HG03521 (cell line): ENCODE results near the gene AURKAIP1.
A peak's percentile ranks its signal among the peaks of the same experiment; 100 is the strongest.

Experiments used
- ATAC-seq: cut with Tn5 transposase; IDR thresholded peaks from one replicate; pipeline ENCODE4 v1.9.1; 2021; ENCODE audit warnings: mild to moderate bottlenecking, moderate library complexity; ENCODE audit not compliant: unreplicated experiment

AURKAIP1 gene

DNA sequence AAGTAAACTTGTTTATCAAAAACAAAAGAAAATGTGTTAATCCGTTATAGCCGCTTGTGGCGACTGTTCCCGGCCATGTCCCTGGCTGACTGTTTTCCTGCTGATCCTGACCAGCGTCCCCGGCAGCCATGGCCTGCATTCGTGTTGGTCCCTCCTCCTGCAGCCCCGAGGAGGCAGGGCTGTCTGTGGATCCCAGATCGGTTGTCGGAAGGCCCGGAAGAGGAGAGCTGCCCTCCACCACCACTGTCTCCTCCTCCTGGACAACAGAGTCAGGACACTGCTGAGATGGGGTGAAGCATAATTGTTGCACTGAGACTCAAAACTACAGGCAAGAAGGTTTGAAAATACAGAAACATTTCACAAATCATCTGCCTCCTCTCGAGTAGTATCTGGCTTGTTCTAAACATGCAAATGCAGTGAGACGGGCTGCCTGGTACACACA is 13.0 kb downstream of the AURKAIP1 start:
- ATAC-seq: no peak

DNA sequence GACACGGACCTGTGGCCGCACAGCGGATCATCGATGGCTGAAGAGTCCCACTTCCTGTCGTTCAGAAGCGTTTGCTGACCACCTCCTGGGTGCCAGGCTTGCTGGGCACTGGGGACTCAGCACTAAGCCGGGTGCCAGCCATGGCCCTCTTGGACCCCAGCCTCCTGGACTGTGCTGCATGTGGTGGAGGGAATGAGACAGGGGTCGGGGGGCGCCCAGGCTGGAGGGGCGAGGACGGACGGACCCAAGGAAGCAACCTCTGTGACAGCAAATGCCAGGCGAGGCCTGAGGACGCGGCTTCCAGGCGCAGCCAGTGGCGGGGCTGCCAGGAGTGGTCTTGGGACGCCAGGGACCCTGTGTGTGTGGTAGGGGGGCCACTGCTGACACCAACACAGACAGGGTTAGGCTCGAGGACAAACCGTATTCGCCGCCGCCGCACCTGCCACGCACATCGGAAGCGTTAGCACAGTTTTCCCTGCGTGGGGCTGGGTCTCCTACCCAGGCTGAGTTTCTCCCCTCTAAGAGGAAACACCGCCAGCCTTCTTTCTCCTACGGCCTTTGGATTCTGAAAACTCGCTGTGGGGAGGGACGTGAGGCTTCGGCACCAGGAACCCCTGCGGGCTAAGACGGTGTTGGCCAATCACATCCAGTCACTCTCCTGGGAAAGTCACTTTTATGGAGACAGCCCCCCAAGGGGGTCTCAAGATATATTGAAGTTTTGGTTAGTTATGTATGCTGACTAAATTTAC is 13.6 kb downstream of the AURKAIP1 start:
- ATAC-seq: no peak

DNA sequence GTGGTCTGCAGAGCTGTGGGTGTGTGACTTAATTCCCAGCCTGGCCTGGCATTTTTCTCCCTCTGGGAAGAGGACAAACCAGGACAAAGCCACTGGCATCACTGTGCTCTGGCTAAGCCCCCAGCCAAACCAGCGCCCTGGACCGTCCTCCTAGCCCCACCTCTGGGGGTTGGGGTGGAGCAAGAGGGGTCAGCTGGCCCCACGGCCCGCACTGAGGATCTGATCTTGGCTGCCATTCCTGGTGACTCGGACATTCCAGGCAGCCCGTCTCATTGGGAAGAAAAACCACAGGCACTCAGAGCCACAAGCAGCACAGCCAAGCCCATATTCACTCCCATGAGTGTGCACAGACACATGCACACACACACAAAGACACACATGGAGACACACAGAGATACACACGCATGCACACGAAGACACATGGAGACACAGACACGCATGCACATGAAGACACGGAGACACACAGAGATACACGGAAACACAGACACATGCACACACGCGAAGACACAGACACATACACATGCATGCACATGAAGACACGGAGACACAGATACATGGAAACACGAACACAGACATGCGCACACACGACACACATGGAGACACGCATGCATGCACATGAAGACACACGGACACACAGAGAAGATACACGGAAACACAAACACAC is 14.4 kb downstream of the AURKAIP1 start:
- no peak for ATAC-seq

DNA sequence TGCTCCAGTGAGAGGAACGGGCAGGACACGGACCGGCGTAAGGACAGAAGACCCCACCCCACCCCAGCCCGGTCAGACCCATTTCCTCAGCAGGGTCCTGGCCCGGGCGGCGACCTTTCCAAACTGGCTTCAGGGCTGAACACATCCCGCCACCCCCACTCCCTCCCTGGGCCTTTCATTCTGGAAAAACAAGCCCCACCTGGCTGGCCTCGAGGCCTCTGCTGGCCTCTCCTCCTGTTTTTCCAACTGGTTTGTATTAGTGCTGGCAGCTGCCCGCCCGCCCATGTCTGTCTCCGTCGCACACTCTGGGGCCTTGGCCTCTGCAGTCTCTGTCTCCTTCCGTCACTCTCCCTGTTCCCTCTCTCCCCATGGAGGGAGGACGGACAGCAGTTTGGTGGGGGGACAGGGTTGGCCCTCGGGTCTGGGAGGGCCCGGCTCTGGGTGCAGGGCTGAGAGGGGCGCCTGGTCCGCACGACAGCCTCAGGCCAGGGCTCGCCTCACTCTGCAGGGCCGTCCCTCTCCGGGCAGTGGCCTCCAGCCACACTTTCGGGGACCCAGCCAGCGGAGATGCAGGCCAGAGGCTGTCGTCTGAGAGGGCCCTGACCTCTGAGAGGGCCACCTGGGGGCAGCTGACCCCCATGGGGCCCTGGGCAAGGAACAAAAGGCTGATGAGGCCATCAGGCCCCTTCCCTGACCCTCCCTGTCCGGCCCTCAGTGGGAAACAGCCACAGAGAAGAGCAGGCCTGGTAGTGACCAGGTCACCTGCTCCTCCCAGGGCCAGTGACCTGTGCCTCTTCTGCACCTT is 15.1 kb downstream of the AURKAIP1 start:
- ATAC-seq: no peak

DNA sequence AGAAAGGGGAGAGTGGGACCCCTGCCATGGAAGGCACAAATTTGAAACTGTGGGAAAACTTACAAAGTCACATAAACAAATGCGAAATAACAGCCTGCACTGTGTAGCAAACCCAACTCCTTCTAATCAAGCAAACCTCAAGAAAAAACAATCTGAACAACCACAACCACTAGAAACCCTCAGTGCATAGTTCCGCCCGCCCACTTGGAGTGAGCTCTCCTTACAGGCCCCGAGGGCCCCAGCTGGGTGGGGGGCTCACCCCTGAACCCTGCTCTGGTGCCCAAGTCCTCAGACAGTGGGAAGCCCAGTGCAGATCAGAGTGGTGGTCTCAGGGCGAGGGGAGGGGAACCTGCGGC is 15.7 kb downstream of the AURKAIP1 start:
- ATAC-seq: no peak

DNA sequence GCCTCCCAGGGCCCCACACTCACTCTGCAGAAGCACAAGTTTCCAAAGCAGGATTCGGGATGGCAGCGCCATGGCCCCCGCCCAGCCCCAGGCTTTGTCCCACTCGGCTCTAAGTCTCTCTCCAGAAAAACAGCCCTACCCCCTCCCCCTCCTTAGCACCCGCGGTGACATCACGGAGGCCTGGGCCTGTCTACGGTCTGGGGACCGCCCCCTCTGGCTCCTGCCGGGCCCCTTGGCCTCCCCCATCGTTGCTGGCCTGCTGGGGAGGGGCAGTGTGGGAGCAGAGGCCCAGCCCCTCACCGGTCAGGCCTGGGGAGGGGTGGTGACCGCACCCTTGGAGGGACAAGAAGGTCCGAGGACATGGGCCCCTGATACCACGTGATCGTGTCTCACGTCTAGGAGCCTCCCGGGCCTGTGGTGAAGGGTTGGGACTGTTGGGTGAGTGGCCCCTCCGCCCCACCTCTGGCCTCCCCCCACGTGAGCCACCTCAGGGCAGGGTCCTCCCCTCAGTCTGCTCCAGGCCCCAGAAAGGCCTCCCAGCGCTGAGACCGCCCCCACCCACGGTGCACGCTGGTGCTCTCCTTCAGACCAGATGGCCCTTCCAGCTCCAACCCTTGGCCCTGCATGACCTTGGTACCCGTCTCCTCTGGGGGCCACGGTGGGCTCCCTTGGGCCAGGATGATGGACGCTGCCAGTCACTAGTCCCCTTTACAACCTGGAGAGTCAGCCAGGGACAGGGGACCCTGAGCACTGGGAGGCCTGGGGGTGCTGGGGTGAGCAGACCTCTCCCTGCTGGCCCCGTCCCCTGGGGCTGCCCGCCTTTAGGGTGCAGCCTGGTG is 16.4 kb downstream of the AURKAIP1 start, which contains the start of gene MXRA8:
MXRA8 (minus strand) TSS at position 123 of the 839 bp plus-strand sequence; CDS start at position 72, 51 bp downstream.
- ATAC-seq: no peak

DNA sequence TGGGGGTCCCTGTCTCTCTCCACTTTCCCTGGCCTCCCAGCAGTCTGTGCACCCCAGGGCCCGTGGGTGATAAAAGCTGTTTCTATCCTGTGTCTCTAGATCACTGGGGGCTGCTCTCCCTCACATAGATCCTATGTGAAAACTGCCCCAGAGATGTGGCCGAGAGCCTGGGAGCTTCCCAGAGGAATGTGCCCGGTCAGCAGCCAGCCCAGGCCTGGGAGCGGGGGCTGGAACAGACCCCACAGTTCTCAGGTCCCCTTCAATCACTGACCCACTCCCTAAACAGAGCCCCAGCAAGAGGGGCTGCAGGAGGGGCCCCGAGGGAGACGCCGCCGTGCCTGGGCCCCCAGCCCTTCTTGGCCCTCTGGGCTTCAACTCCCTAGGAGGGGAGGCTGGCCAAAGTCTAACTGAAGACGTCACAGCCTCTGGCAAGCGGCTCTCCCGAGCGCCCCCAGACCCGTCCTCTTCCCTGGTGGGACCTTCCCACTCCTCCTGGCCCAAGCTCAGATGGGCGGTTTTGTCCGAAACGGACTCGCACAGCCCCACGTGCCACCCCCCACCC is 17.1 kb downstream of the AURKAIP1 start:
- ATAC-seq: no peak

DNA sequence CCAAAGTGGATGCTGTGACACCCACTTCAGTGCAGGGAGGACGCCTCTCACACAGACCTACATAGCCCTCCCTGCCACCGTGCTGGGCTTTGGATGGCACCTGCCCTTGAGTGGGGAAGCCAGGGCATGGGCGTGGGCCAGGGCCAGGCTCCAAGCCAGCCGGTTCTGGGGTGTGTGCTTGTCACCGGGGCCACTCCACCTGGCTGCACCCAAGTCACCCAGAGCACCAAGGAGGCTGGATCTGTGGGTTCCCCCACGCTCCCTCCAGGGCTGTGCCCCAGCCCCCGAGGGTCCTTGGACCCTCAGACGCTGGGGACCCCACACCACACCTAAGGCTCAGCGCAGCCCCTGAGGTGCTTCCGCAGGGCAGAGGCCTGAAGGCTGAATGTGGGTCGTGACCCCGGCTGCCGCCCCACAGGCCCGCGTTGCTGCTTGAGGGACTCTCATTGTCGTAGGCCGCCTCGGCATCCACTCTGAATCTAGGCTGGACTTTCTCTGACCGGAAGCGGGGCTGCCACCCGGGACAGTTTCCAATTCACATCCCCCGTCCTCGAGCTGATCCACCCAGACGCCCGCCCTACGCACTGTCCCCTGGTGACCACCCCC is 18.1 kb downstream of the AURKAIP1 start:
- no peak for ATAC-seq

DNA sequence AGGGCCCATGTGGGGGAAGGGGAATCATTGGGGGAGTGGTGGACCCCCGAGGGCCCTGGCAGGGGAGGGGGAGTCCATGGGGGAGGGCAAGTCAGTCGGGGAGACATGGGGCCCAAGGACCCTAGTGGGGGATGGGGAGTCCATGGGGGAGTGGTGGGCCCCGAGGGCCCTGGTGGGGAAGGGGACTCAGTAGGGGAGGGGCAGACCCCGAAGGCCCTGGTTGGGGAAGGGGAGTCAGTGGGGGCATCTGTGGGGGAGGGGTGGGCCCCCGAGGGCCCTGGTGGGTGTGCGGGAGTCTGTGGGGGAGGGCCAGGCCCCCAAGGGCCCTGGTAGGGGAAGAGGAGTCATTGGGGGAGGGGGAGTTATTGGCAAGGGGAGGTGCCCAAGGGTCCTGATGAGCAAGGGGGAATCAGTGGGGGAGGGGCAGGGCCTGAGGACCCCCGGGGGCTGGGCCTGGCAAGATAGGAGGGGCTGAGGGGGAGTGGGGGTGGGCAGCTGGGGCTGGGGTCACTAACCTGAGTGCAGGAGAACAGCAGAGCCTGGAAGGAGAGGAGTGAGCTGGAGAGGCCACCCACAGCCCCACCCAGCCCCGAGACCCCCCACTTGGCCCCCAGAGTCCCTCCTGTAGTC is 18.7 kb downstream of the AURKAIP1 start:
- no peak for ATAC-seq

DNA sequence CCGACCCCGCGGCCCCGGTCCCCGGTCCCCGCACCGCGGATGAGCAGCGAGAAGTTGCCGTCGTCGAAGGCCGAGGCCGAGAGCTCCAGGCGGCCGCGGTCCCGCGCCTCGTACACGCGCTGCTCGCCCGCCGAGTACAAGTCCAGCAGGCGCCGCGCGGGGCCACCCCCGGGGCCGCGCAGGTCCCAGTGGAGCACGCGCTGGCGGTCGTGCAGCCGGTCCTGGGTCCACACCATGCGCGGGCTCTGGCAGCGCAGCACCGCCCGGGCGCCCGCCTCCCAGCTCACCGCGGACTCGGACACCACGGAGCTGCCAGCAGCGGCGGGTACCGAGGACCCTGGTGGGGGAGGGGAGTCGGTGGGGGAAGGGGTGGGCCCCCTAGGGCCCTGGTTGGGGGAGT is 19.6 kb downstream of the AURKAIP1 start:
- ATAC-seq: no peak

DNA sequence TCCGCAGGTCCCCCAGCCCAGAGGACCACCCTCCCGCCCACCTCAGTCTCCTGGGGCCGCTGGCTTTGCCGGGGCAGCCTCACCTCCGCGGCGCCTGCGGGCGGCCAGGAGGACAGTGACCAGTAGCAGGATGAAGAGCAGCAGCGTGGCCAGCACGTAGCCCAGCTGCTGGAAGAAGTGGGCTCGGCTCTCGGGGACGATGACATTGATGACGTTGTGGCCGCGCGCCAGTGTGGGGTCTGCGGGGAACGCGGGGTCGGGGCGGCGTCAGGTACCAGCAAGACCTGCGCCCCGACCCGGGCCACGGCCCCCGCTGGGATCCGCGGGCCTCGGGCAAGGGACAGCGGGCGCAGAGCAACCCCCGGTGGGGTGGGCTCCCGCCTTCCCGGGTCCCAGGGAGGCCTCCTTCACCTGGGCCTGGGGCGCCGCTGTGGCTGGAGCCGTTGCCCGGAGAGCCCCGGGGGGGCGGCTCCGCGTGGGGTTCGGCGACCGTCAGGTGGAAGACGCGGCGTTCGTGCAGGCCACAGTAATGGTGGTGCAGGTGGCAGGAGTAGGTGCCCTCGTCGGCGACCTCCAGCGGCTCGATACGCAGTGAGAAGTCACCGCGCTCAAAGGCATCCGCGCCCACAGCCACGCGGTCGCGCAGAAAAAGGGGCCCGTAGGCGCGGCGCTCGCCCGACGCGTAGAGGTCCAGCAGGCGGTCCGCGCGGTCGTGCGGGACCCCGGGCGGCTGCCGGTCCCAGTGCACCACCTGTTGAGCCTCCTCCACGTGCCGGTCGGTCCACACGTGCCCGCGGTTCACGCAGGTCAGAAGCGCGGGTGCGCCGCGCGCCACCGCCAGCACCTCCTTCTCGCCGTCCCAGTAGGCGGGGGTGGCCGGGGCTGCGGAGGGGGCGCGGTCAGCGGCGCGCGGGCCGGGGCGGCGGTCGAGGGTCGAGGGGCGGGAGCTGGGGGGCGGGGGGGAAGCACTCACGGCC is 20.4 kb downstream of the AURKAIP1 start:
- ATAC-seq: no peak

DNA sequence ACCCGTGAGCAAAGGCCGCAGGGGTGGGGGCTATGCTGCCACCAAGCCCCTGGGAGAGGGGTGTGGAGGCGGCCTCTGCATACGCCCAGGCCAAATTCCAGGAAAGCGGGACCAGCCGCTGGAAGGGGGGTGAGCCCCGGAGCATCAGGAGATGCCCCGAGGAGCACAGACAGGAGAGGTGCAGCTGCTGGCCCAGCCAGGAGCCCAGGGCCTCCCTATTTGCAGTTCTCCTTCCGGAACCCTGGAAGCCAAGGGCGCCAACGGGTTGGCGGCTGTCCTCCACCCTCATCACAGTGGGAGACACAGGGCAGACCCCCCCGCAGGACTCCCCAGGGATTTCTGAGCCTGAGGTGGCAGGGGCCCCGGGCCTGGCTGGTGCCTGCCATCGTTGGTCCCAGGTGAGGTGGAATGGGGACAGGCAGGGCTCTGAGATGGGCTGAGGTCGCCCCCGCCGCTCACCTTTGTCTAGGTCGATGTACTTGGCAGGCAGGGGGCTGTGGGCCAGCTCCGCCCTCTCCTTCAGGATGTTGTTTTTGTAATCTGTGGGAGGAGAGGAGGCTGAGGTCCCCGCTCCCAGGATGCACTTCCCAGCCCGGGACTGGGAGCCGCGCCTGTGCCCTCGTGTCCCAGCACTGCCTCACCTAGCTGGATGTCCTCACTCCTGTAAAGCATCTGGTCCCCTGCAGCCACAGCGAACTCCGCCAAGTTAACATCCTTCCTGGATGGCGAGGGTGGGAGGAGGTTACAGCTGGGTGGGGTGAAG is 21.4 kb downstream of the AURKAIP1 start:
- ATAC-seq: no peak

DNA sequence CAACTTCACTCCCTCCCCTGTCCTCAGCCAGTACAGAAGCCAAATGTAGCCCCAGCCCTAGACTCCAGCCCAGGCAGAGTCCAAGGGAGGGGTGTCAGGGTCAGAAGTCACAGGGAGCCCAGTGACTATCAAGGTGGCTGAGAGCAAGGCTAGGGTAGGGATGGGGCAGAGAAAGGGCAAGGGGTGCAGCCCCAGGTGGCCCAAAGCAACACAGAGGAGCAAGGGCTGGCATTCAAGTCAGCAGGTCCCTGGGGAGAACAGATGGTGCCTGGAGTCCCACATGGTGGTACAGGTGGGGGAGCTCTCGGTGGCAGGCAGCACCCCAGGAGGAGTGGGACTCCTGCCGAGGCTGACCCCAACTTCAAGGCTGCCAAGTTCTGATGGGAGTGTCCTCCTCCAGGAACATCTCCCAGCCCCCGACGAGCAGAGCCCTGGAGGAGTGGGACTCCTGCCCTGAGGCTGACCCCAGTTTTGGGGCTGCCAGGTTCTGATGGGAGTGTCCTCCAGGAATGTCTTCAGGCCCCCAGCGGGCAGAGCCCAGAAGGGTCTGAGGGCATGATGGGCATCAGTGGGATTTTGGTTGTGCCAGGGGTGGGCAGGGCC is 22.1 kb downstream of the AURKAIP1 start:
- ATAC-seq: no peak

DNA sequence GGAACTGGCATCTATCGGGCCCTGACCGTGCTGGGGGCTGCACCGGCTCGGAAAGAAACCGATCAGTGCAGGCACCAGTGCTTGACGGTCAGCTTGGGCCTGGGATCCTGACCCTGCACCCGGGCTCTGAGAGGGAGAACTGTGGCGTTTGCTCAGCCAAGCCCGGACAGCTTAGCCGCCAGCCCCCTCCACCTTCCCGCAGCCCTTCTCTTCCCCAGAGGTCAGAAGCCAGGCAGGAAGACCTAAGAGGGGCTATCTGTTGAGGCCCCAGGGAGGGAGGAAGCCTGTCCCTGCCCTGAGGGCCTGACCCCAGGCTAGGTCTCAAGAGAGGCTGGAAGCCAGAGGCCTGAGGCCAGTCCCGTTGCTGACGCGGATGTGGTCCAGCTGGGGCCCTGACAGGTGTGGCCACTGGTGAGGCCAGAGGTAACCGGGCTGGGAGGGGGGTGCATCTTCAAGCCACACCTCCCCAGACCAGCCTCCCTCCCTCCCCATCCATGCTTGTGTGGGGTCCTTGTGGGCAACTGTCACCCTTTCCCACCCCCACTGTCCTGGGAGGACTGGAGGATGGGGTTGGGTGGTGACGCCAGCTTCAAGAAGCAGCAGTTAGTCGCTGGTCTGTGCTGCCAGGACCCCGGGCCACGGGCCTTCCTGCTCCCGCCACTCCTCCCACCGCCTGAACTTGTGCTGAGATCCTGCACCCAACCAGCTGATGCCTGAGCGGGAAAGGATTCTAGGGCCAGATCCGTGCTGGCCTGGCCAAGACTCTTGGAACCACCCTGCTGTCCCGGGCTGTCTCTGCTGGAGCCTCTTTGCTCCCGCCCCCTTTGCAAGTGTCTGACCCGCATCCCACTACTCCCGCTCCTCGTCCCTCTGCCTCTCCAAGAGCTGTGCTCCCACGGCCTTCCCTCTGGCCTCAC is 23.2 kb downstream of the AURKAIP1 start:
- ATAC-seq: no peak

DNA sequence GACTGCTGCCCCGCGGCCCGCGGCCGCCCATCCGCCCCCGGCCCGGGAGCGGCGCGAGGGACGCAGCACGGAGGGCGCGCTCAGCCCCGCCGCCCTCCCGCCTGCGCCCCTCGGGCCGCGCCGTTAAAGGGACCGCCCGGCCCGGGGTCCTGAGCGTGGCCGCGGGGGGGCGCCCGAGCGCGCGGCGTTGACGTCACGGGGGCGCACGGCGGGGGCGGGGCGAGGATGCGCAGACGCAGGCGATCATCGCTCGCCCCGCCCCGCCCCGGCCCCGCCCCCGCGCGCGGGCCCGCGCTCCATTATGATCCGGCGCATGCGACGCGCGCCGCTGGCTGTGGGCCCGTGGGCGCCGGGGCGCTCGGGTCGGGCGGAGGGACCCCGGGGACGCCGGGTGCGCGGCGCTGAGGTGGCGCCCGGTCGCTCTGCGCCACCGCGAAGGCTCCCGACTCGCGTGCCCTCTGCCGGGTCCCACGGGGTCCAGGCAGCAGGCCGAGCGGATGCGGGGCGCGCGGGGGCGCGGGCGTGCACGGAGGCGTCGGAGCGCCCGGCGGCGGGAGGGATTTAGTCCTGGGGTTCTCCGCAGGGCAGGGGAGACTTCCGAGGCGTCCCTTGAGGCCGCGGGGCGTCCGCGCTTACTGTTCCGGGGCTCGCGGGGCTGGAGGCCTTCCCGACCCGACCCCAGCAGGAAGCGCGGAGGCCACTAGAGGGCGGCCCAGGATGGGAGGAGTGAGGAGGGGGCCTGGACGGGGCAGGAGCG is 25.6 kb downstream of the AURKAIP1 start, which contains the start of gene DVL1:
DVL1 (minus strand) TSS at position 163 of the 757 bp plus-strand sequence. CDS start 353 bp downstream, outside the sequence.
- ATAC-seq: peak; percentile 69
